ENCODE data around the gene AKAP6.

Gene AKAP6

GRCh38 chr14:32688941-32689340 is 359.8 kb downstream of the AKAP6 start:
- no peak for TF ChIP-seq CTCF (IDR thresholded peaks at IDR 0.05)

GRCh38 chr14:32692441-32692840 is 363.3 kb downstream of the AKAP6 start:
- TF ChIP-seq CTCF (IDR thresholded peaks at IDR 0.05) = no peak

- TF ChIP-seq CTCF (IDR thresholded peaks at IDR 0.05) = no peak
Observed at GRCh38 chr14:32693114-32693513, 364.0 kb downstream of the AKAP6 start.

GRCh38 chr14:32694795-32695449 is 365.8 kb downstream of the AKAP6 start:
- no peak for TF ChIP-seq CTCF (IDR thresholded peaks at IDR 0.05)

- TF ChIP-seq CTCF (IDR thresholded peaks at IDR 0.05) = no peak
Observed at GRCh38 chr14:32696325-32697091, 367.4 kb downstream of the AKAP6 start.

GRCh38 chr14:32697114-32697513 is 368.0 kb downstream of the AKAP6 start:
- TF ChIP-seq CTCF (IDR thresholded peaks at IDR 0.05) = no peak

- TF ChIP-seq CTCF (IDR thresholded peaks at IDR 0.05) = no peak
Observed at GRCh38 chr14:32697704-32698103, 368.6 kb downstream of the AKAP6 start.
